Activated T-cell treated with anti-CD3 and anti-CD28 coated beads for 48 hours (primary cell): ENCODE results near the gene SDE2.
"Not testable (repeated sequence)": the region's sequence is repeated elsewhere in the genome, so short reads cannot be mapped to it uniquely, and the experiment has no call there.

Source experiments
- DNase-seq: peaks from one replicate; pipeline ENCODE4 v3.0.0-alpha.2; 2020; ENCODE audit warnings: low read depth

Gene SDE2

DNA sequence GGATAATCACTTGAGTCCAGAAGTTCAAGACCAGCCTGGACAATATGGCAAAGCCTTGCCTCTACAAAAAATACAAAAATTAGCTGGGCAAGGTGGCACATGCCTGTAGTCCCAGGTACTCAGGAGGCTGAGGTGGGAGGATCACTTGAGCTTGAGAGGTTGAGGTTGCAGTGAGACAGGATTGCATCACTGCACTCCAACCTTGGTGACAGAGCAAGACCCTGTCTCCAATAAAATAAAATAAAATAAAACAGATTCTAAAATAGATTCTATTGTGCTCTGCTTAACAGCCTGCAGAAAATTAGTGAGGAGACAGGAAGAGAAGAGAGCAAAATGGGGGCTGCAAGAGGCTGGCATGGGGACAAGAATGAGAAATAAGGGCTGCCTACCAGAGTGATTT is 7.5 kb upstream of the SDE2 start:
- no peak for DNase-seq

DNA sequence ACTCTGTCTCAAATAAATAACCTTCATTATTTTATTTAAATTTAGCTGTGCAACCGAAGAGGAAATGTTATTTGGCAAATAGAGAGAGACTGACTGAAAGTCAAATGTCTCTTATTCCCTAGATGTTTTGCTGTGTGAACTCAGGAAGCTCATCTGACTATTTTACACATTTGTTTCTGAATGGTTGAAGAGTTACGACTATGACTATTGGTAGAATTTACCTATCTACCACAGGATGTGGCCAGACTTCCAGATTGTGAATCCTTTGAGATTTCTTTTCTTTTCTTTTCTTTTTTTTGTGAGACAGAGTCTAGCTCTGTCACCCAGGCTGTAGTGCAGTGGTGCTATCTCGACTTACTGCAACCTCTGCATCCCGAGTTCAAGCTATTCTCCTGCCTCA is 5.3 kb upstream of the SDE2 start:
- DNase-seq = no peak

DNA sequence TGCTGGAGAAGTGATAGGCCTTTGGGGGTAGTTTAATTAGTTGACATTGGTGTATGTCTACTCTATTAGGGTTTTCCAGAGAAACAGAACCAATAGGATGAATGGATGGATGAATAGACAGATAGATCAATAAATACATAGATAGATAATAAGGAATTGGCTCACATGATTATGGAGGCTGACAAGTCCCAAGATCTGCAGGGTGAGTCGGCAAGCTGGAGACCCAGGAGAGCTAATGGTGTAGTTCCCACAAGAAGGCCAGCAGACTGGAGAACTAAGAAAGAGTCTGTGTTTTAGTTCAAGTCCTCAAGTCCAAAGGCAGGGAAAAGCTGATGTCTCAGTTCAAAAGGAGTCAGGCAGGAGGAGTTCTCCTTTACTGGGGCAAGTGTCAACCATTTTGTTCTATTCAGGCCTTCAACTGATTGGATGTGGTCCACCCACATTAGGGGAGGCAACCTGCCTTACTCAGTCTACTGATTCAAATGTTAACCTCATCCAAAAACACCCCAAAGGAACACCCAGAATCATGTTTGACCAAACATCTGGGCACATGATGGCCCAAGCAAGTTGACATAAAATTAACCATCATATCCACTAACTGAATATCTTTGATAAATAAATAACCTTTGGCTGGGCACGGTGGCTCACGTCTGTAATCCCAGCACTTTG is 4.5 kb upstream of the SDE2 start:
- no peak for DNase-seq

DNA sequence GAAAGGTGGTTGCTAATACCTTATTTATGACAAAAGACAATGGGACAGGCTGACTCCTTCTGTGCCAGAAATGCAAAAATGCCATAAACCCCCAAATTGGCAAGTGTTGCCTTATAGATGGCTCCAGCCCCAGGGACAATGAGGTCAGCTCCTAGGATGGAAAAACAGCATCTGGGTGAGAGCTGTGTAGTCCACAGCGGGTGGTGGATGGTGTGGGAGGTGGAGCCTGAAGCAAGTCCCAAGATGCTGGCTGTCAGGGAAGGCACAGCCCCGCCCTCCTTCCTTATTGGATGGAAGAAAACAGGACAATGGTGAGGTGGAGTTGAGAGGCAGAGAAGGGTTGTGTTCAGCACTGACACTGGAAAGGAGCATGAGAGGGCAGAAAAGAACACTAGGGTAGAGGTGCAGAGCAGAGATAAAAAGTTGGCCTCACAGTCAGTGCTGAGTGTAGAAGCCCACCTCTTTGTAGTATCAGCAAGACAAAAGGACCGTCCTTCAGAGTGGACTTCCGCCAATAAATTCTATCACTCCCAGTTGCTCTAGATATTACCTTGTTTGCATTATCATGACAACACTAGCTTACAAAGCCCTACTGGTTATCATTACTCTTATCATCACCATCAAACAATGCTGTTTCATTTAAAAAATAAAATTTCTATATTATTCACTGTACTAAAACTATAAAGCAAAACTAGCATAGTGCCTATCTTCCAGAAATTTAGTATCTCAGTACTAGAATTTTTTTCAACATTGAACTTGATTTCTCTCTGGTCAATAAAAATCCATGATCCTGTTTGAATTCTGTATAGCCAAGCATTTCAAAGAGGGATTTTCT is 3.7 kb upstream of the SDE2 start:
- DNase-seq = peak; percentile 24

DNA sequence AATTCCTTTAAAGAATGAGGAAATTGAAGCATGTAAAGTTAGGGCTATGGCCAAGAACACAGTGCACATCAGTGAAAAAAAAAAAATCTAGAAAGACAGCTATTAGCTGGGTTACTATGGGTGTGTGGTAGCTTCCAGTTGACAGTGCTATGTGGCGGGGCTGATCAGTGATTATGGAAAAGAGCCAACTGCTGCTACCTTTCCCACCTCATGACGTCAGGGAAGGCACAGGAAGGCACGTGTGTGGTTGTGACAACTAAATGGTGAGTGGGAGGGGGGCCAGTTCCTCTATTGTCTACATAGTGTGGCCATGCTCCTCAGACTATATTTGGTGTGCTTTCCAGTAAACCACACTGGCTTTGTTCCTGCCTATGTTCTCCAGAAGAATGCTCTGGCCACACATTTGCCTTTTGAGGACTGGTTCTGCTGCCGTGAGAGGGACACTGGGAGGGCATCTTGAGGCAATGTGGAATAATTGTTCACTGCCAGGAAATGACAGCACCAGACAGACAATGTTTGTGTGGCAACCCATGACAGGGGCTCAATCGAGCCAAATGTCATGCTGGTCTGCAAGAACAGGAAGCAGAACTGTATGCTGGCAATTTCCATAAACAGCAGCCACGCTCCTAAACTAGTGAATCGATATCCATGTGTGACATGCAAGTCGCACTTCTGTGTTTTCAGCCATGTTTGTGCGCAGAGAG is 3.0 kb upstream of the SDE2 start:
- peak; percentile 25 for DNase-seq

DNA sequence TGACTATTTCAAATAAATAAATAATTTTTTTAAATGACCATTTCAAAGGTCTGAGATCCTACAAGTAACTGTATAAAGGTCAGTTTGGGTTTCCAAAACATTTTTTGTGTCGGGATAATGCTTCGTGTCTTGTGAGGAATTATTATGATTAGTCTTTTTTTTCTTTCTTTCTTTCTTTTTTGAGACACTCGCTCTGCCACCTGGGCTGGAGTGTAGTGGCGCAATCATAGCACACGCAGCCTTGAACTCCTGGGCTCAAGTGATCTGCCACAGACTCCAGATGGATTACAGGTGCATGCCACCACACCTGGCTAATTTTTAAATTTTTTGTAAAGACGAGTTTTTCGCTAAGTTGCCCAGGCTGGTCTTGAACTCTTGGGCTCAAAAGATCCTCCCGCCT is 1.9 kb upstream of the SDE2 start:
- no peak for DNase-seq

DNA sequence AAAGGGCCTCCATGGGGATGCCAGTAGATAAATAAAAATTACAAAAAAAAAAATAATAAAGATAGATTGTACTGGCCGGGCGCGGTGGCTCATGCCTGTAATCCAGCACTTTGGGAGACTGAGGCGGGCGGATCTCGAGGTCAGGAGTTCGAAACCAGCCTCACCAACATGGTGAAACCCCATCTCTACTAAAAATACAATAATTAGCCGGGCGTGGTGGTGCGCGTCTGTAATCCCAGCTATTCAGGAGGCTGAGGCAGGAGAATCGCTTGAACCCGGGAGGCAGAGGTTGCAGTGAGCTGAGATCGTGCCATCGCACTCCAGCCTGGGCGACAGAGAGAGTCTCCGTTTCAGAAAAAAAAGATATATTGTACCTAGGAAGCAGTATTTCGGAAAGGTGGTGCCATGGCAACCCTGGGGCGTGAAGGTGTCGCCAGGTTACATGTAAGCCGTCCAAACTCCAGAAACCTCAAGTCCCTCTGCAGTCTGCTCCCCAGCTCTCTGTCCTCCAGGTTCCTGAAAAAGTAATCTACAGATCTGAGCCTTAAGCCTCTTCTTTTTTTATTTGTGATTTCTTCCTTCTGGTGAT is 1.4 kb upstream of the SDE2 start:
- not testable (repeated sequence) for DNase-seq

DNA sequence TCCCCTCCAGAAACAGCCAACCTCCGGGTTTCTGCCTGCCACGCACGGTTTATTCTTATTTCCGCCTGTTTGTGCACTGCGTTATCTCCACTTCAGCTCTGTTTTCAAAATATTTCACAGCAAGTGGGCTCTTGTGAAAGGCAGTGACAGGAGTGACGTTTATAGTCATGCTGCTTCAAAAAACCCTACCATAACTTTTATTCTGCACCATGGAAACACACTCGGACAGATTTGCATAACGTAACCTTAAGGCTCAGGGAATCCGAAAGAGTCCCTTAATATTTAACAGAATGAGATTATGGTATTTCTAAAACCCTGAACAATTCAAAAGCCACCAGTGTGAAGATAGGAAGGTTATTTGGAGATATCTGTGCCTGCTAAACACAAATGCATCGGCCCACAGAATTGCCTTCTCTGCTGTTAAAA is 782 bp upstream of the SDE2 start:
- DNase-seq = no peak

DNA sequence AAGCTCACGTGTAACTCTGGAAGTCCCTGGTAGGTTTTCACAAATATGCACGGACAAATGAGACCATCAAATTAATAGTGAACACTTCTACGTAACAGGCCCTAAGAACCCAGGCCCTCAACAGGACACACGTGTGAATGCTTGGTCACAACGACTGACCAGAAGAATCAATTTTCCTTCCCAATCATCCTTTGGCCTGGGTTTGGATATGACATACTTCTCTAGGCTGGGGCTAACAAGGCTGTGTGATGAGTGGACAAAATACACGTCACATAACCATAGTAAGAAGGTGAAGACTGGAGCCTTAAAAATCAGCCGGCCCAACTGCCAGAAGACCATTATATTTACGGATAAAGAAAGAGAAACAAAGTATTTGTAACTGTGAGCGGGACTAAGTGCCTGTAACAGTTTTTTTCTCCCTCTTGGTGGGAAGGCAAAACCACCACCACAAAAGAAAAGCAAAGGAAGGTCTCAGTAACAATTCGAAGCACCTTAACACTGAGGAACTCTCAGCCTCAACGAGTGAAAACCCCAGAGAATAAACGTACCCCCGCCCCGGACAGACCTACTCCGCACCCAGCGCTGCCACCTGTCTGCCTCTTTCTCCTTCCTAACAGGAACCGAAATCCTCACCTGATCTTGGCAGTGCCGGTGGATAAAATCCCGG is 450 bp downstream of the SDE2 start:
- no peak for DNase-seq

DNA sequence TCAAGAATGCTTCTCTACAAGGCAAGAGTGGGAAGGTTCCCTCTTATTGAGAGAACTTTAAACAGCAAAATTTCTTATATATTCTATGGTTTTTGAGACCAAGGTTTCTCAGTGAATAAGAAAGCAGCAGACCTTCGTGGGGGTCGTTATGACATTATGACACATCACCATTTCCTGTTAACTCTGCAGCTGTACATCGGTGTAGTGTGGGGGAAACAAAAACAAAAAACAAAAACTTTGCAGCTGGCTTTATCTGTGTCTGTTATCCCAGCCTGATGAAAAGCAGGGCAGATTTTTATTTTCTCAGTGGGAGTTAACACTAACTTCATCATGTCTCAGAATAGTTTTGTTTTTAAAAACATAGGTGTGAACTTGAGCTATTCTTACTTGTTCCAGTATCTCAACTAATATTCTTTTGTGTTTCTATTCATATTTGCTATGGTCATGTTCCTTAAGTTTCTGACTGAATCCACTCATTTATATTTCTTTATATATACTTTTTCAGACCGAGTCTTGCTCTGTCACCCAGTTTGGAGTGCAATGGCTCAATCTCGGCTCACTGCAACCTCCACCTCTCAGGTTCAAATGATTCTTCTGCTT is 2.1 kb downstream of the SDE2 start:
- DNase-seq = no peak

DNA sequence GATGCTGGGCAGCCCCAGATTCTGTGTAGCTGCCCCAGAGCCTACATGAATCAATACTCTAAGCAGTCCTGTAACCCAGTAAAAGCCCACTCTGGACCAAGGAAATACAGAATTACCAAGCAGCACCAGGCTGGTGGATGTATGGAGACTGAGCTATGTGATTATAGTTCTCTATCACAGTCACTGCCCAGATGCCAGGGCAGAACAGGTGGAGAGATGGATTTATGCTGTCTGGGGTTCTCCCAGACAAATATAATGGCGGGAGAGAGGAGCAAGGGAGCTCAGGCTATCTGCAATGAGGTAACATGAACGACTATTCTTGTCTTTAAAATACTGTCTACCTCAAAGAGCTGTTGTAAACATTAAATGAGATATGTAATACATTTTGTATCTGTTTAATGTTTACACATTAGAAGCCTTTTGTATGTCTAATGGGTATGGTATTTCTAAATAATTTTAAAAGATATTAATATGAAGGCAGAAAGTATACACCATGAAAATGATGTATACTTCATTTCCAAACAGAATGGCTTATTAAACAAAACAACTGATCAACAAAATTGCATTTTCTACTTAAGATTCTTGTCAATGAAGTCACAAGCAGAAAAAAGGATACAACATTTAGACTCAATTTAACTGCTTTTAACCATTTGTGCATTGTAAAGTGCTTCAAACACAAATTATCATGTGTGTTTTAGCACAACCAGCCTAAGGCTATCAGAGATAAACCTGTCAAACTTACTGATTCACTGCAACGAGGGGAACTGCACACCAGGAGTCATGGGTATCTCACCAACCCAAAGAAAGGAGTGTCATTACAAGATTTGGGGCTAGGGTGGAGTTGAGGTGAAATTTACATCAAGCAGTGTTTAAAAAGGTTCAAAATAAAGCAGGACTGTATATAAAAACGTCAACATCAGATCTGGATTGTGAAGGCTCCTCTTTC is 3.0 kb downstream of the SDE2 start:
- no peak for DNase-seq

DNA sequence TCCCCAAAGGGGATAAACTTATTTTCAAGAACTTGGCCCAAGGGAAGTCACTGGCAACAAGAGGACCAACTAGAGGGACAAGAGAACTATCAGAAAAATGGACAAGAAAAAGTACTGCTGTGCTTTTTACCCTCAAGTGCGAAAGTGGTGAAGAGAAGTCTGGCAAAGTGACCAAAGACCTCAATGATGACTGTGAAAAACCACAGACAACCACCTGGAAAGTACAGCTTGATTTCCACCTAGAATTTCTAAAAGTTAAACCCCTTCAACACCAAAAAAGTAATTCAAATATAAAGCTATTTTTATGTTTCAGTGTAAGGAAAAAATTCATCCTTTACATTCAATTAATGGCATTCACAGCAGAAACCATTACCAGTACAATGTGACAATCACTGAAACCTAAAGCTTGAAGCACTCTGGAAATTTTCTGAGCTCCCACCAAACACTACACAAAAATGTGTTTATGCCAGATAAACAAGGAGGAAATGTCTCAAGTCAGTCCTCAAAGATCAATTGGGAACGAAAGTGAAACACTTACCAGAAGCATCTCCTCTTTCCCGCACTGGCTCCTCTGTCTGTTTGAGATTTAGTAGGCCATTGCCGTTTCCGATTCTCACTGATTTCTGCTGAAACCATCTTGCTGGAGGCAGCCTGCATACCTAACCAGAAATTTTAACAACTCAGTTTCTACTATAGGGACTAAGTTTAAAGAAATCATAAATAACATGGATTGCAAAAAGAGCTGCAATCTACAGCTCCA is 8.3 kb downstream of the SDE2 start:
- DNase-seq = no peak

DNA sequence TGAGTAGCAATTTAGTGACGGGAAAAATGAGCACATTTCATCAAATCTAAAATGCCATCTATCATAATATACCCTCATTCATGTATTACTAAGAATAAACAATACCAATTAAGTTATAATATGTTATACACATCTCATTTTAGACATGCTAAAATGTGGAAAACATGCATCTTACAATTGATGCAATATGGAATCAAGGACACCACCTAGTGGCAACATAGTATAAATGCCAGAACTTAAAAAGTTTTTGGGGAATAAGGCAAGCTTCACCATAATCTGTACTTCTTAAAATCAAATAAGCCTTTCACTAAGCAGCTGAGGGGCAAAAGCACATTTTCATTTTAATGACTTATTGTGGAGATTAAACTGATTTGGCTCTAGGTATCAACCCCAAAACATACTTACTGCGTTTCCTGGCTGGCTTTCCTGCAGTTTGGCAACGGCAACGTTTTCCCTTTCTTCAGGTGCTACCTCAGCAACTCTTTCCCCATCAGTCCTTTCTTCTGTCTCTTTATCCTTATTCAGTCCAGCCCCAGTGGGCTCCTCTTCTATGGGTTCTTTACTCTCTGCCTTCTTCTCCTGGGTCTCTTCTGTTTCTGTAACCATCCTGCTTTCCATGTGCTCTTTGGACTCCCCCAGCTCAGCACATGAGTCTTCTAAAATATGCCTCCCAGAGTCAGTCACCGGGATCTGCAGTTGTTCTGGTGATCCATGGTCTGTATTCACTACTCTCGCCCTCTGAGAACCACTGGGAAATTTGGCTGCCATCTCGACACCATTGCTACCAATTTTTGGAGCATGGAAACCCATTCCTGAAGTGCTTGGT is 11.4 kb downstream of the SDE2 start:
- DNase-seq = no peak

DNA sequence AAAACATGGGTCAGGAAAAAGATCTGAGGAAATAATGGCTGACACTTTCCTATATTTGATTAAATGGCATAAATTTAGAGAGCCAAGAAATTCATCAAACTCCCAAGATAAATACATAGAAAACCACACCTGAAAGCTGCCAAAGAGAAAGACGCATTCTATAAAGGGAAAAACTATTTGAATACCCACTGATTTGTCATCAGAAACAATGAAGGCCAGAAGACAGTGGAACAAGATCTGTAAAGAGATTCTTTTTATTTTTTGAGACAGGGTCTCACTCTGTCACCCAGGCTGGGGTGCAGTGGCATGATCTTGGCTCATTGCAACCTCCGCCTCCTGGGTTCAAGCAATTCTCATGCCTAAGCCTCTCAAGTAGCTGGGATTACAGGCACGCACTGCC is 17.4 kb downstream of the SDE2 start:
- DNase-seq = no peak

DNA sequence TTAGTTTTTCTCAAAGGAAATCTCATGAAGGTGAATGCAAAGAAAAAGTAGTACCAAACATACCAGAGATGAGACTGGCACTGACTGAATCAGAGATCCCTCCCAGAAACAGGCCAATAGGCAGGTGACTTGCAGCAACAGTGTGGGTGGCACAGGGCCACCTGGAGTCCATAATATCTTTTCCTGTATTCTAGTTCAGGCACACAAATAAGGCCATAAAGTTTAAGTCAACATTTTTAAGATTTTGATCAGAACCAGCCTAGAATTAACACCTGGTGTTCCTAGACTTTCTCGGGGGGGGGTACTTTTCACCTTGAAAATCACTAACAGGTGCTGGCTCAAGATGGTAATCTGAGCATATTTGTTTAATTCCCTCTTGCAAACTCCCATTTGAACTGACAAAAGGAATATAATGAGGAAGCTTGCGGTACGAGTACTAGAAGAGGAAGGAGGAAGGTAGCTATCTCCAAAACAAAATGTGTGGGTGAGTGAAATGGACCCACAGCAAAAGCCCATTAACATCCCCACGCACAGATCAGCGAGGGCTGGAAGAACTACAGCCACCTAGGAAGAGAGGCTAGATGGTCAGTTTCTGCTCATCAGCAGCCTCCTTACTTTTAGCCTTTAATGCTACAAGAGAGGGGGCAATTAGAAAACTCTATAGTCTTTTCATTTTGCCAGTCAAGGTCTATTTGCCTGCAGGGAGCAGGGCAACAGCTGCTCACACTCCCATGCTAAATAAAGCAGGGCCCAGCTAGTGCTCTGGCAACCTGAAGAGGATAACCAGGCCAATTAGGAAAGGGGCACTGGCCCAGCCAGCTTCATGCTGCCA is 18.9 kb downstream of the SDE2 start:
- no peak for DNase-seq

DNA sequence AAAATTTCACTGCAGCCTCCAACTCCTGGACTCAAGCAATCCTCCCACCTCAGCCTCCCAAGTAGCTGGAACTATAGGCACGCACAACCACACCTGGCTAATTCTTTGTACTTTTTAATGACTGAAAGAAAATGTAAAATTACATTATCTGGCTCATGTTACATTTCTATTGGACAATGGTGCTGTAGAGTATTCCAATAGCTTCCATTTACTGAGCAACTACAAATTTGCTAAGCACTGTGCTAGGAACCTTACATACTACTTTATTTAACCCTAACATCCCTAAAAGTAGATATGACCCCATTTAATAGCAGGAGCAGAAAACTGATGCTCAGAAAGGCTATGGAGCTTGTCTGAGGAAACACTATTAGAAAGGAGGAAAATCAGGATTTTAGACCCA is 19.7 kb downstream of the SDE2 start:
- no peak for DNase-seq

DNA sequence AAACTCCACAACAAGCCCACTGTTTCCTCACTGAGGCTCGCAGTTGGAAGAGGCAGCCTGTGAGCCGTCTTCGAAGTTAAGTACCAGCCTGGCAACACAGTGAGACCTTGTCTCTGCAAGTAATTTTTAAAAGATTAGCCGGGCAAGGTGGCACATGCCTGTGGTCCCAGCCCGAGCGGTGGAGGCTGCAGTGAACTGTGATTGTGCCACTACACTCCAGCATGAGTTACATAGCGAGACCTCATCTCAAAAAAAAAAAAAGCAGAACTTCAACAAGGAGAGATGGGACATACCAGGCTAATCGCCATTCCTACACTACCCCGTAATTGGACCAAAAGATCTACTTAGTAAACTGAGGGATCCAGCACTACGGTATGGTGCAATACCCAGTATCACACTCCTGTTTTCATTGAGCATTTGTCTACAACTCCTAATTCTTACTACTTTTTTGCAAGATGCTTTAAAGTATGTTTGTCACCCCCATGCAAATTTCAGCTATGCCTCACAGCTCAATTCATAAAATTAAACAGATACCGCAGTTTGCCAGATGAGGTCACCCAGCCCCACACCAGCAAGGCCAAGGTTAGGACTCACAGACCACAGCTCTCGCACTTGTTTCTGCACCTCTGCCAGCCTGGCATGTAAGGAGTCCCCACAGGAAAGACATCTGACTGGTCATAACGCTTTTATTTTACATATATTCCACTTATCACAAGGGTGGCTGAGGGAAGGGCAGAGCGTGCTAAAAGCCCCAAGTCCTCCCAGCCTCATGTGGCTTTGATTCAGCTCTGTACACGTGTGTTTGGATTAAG is 21.0 kb downstream of the SDE2 start:
- no peak for DNase-seq
